ENCODE results near the gene PKLR. TPM values are rescaled to one million over a fixed set of nuclear protein-coding genes. Genes with fewer than 3 reads are reported as not detected.
"Not testable (repeated sequence)": the region's sequence is repeated elsewhere in the genome, so short reads cannot be mapped to it uniquely, and the experiment has no call there.

The PKLR gene
- polyA plus RNA-seq, 4 donors, result 6.3 to 11.7 (median 8.5) TPM

DNA sequence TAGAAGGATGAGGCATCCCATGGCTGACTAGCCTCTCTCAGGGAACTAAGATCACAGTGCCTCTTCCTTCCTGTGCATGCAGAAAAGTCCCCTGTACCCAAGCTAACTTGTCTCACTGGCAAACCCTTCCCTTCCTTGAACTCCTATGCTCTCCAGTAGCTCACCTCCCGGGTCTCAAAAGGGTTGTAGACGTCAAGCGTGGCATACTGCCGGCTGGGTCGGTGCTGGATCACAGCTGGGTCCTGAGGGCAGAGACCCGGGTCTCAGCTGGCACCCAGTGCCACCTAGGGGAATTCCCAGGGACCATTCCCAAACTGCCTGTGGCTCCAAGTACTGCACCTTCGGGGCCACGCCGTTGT lies 39.8 kb downstream of the PKLR start:
- DNase-seq (ENCODE audit: low read depth in 4 of 4, low spot score in 3 of 4), result no peak

DNA sequence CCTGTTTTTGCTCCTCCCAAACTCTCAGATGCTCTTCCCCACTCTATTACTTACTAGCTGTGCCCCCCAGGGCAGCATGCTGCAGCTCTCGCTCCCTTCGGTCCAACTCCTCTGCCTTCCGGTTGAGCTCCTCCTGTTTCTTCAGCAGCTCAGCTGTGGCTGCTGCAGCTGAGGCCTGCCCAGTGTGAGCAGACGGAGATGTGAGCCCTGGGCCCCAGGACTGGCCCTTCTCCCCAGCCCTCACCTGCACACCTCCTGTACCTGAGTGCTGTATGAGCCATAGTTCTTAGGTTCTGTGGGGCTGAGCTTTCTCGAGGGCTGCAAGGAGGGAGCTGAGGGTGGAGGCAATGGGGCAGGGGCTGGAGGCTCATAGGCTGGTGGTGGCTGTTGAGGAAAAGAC lies 41.0 kb downstream of the PKLR start:
- DNase-seq (ENCODE audit: low read depth in 4 of 4, low spot score in 3 of 4), result no peak

DNA sequence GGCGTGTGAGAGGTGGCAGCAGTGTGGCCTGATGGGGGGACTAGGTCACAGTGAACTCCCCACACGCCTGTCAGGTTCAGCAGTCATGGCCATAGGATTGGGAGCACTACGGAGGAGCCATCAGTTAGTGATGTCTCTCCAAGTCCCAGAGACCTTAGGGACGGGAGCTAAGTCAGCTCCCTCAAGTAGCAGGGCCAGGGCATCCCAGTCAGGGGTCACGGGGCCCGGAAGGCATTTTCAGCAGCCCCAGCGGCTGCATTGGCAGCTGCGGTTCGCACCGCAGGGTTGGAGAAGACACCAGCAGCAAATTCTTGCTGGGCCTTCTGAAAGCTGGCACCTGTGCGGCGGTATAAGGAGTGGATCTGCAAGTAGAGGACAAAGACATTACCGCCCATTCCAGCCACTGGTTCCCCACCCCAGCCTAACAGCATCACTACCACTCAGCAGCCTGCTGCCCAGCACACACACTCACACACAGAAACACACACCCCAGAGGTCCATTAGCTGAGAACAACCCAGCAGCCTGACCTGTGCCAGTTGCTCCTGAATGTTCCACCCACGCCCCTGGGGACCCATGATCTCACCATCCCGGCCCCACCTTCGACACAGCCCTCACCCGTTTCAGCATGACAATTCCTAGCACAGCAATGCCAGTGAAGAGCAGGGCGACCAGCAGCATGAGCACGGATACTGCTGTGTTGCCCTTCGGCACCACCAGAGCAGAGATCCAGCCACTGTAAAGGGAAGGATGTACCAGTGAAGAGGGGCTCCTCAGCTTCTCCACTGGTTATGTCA lies 45.0 kb downstream of the PKLR start:
- DNase-seq (ENCODE audit: low read depth in 4 of 4, low spot score in 3 of 4), result no peak

DNA sequence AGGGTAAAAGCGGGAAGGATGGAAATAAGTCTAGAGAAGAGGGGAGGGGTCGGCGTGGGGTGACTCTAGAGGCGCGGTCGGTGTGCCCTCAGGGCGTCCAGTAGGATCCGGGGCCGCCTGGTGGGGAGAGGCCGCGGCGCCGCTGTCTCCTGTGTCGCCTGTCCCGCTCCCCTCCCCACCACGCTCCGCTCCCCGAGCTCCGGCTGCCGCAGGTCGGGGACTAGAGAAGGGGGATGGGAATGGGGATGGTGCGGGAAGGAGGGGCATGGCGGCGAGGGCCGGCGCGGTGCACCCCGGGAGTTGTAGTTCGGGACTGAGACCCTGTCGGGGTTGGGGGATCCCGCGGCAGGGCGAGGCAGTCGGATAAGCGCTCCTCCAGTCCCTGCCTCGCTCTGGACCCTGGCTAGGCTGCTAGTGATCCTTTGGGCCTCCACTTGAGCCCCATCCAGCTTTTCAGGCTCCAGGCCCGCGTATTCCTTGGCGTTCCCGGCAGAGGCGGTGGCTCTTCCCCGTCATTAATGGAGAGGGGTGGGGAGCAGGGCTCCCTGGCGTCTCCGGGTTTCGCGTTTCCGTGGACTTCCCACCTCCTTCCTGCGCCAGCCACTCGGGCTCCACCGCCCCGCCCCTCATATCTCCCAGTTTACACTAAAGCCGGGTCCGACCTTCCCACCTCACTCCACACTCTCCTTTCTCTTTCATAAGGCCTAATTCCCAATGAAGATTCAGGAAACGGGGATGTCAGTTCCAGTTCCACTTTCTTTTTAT lies 45.8 kb downstream of the PKLR start, which contains the start of gene ENTREP3:
Gene ENTREP3 (minus strand): TSS at position 241 of the 765 bp plus-strand sequence. CDS start 606 bp downstream, outside the sequence.
- peak in 2 of 4 donors; percentile 74 to 79 for DNase-seq (ENCODE audit: low read depth in 4 of 4, low spot score in 3 of 4)

DNA sequence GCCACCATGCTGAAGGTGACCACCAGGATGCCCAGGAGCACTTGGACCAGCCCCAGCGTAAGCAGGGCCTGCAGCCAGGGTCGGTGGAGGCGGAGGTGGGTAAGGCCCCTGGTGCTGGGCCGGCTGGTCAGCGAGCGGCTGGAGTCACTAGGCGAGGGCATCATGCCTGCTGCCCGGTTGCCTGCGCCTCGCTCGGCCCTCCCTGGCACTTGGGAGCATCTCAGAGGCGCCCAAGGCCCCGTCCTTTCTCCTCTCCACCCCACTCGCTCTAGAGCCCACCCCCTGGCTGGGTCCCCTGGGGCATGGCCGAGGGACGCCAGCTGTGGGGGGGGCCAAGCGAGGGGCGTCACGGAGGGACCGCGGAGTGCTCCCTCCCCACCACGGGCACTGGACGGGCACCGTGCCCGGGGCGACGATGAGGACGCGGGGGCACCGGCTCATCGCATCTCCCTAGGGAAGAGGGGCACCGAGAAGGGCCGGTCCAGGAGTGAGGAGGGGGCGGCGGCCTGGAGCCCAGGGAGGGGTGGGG lies 46.5 kb downstream of the PKLR start:
- DNase-seq (ENCODE audit: low read depth in 4 of 4, low spot score in 3 of 4), result no peak

DNA sequence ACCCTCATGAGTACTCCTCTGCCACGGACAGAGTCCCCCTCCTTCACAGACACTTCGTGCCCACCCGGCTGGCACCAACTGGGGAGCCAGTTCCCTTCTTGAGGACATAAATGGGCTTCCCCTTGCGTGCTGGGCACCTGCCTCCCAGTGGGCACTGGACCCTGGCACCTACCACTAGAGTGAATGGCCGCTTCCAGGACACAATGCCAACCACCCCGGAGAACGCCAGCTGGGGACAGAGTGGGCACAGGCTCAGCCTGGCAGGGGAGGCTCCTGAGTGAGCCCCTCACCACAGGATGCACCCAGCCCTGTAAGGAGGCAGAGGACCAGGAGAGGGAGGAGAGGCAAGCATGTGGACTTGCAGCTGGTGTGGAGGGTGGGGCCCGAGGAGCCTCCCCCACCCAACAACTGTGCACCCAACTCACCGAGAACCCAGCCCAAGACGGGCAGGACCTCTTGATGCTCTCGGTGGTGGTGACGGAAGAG lies 47.0 kb downstream of the PKLR start:
- DNase-seq (ENCODE audit: low read depth in 4 of 4, low spot score in 3 of 4), result no peak

DNA sequence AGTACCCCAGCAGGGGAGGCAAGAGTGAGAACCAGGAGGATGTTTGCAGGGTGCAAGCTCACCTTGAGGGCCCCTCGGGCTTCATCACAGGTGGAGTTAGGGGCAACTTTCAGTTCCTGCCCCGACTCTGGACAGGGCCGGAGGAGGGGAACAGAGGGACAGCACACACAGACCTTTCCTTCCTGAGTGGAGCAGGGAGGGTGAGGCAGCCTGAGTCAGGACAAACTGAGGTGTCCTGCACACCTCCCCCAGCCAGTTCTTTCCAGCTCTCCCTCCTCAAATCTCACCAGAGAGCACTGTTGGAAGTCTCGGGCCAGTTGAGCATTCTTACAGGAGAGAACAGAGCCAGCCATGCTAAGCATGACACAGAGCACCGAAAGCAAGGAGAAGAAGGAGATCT lies 47.4 kb downstream of the PKLR start:
- DNase-seq (ENCODE audit: low read depth in 4 of 4, low spot score in 3 of 4), result no peak

DNA sequence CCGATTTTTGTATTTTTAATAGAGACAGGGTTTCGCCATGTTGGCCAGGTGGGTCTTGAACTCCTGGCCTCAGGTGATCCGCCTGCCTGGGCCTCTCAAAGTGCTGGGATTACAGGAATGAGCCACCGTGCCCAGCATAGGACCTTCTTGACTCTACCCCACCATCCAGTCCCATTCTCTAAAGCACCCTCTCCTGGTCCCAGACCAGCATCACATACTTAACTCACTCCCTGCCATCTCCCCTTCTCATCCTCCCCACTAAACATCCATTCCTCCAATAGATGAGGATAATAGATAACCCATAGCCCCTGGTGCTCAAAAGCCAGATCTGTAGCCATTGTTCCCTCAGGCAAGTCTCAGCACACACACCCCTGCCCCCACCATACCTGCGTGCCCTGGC lies 48.0 kb downstream of the PKLR start:
- no peak for DNase-seq (ENCODE audit: low read depth in 4 of 4, low spot score in 3 of 4)

DNA sequence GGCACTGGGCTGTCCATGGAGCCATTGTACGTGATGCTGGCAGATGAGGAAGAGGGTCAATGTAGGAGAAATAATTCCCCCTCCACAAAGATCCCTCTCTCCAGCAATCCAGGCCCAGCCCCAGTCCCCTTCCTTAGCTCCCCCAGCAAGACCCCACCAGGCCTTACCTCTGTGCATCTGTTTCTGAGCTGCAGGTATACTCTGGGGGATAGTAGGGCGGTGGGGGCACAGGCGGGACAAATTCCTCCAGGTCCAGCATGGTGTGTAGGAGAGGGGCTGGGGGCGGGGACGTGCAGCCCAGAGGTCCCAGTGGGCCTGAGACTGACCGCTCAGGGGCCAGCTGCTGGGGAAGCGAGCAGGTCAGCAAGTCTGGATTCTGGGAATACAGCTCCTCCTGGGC lies 49.7 kb downstream of the PKLR start:
- DNase-seq (ENCODE audit: low read depth in 4 of 4, low spot score in 3 of 4), result no peak

DNA sequence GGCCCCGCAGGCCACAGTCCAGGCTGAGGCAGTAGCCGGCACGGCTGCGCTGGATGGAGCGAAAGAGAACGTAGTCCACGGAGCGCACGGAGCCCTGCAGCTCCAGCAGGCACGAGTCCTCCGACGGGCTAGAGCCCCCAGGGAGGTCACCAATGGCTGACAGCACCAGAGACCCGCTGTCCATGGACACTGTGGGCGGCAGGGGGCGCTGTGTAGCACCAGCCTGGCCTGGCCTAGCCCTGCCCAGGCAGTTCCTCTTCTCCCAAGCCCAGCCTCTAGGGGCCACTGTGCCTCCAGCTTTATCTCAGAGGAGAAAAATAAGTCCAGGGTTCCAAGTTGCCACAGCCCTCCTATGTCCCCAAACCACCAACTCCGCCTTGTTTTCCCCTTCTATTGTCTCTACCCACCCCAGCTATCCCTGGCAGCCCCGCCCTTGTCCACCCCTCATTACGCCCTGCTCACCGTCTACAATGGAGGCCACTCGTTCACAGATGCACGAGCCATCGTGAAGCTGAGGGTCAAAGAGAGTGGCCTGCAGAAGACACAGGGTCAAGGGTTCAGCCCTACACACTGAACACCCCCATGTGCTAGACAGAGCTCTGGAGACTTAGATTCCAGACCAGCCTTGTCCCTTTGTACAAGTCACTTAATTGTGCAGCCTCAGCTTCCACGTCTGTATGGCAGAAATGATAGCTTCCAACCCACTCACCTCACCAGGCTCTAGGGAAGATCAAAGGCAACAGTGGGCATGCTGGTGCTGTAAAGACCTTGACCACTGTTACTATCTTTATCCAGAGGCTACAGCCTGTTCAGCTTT lies 50.4 kb downstream of the PKLR start:
- peak; percentile 87 to 92 (median 89) for DNase-seq (ENCODE audit: low read depth in 4 of 4, low spot score in 3 of 4)

DNA sequence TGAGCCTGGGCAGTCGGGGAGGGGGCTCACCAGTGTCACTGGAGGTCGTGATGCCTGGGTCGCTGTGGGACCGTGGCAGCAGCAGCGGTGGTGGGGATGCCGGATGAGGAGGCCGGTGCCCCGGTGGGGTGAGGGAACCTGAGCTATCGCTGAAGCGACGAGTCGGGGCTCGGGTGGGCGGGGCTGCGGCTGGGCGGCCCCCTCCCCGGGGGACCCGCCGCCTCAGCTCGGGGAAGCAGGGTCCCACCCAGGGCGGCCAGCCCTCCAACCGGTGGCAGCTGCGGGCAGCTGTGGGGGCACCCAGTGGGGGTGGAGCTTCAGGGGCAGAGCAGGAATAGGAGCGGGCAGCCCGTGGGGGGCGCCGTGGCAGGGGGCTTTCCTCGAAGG lies 51.0 kb downstream of the PKLR start:
- DNase-seq (ENCODE audit: low read depth in 4 of 4, low spot score in 3 of 4), result no peak

DNA sequence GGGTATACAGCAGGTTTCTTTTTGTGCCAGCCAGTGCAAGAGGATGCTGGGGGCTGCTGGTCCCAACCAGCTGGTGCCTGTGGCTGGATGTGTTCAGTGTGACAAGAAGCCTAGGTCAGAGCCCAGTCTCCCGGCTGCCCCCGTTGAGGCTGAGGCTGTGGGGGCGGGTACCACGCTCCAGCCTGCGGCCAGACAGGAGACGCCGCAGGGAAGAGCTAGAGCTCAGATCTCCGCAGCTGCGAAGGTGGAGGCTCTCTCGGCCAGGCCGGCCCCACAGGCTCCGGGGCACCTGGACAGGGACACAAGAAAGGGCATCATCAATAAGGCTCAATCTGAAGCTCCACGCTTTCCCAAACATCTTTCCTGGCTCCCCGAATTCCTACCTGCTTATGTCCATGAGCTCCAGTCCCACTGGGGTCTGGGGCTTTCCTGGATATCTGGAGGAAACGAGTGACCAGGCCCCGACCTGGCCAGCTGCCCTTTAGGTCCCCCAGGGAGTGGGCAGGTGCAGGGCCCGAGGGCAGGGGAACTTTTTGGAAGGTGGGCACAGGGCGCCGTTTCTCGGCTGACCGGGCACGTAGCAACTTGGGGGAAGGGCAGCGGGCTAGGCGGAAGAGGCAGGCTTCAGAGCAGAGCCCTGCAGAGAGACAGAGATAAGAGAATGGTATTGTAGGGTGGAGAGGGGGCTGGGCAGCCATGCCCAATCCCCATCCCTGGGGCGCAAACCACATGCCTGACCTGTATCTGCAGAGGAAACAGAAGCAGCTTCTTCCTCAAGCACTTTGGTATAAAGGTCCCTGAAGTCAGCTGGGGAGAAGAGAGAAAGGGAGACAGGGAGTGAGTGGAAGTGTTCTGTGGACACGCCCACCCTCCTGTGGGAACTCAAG lies 53.3 kb downstream of the PKLR start:
- no peak for DNase-seq (ENCODE audit: low read depth in 4 of 4, low spot score in 3 of 4)

DNA sequence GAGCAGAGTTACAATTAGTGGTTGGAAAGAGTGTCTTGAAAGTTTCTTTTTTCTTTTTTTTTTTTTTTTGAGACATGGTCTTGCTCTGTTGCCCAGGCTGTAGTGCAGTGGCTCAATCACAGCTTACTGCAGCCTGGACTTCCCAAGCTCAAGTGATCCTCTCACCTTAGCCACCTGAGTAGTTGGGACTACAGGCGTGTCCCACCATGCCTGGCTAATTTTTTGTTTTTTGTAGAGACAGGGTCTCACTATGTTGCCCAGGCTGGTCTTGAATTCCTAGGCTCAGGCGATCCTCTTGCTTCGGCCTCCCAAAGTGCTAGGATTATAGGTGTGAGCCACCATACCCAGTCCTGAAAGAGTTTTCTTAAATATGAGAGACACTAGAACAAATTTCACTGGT lies 54.4 kb downstream of the PKLR start:
- not testable (repeated sequence) for DNase-seq (ENCODE audit: low read depth in 4 of 4, low spot score in 3 of 4)

DNA sequence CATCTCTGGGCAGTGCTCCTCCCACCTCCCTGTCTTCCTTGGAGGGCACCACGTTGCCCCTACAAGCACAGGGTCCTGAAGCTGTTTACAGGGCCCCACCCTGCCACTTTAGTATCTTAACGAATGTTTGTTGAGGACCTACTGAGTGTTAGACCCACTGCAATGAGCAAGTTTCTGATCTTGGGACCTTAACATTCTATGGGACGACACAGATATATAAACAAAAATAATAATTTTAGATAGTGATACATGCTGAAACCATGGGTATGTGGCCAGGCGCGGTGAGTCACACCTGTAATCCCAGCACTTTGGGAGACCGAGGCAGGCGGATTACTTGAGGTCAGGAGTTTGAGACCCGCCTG lies 56.1 kb downstream of the PKLR start:
- no peak for DNase-seq (ENCODE audit: low read depth in 4 of 4, low spot score in 3 of 4)

DNA sequence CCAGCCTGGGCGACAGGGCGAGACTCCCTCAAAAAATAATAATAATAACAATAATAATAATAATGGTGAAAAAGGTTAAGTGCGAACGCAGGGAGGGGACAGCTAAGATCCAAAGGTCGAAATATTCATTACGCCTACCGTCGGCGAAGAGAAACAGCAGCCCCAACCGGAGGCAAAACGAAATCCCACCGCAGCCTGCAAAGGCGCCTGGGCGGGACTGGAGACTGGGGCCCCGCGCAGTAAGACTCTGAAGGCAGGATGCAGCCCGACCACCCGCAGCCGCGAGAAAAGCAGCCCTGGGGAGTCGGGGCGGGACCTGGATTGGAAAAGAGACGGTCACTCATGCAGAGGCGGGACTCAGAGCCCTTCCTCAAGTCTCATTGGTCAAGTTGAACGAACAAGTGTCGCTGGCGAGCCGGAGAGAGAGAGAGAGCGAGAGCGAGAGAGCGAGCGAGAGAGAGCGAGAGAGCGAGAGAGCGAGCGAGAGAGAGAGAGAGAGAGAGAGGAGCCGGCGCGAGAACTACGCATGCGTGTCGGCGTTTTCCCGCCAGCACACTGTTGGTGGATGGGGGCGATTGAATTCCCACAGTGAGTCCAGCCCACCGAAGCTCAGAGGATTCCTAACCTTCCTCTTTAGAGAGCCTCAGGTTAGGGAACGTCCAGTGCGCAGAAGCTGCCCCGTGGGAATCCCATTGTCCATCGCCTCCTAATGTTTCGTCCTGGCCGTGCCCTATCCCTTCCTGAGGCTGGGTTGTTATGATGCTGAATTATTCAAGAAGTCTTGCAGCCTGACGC lies 56.7 kb downstream of the PKLR start:
- peak; percentile 92 to 99 (median 98) for DNase-seq (ENCODE audit: low read depth in 4 of 4, low spot score in 3 of 4)

DNA sequence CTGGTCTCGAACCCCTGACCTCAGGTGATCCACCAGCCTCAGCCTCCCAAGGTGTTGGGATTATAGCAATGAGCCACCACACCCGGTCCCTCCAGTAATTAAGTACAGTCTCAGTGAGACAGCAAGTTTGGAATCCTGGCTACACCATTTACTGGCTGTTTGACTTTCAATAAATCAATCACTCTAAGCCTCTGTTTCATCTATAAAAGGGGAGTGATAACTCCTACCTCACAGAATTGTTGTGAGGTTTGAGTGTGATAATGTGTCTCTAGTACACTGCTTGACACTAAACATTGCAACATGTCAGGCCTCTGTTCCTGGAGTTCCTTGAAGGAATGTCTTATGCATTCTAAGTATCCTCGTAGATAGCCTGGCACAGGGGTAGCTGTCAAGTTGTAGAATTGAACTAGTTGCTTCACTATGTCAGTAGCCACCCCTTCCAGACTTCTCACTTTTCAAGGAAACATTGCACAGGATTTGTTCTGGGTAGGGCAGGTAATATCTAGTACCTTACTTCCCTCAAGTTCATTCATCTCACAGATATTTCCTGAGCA lies 58.4 kb downstream of the PKLR start:
- DNase-seq (ENCODE audit: low read depth in 4 of 4, low spot score in 3 of 4), result no peak

DNA sequence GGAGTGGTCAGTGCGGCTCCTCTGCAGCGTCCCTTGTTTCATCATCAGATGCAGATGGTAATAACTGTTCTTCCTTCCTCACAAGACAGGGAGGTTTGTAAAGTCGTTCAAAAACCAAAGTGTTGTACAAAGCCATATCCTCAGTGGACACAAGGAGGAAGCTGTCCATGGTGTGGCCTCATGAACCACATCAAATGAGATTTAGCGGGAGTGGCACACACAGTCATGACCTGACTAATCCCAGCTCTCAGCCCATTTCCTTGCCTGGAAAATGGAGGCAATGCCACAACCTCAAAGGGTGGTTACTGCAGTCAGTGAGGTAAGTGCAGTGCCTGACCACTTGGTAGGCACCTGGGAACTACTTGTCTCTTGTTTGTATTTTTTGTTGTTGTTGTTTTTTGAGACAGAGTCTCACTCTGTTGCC lies 59.4 kb downstream of the PKLR start:
- no peak for DNase-seq (ENCODE audit: low read depth in 4 of 4, low spot score in 3 of 4)

DNA sequence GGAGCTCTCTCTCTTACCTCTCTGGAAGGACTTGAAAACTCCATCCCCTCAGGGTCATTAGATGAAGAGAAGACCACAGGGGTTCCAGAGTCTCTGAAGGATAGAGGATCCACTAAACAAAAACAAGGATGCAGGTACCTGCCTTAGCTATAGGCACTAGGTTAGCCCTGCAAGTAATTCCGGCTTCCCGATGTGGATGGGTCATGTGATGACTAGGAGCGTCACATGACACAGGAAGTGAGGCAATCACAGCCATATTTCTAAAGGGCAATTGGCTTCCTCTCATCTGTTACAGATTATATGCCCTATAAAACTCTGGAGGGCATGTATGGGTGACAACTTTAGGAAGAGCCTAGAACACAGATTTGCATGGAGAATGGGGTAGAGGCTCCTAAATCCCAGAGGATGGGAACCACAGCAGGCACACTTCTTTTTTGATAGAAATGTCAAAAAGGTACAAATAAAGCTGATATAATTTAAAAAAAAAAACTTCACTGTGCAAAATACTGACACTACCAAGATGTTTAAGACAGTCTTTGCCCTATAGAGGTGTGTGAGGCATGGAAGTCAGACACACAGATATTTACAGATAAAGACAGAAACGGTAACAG lies 60.1 kb downstream of the PKLR start:
- DNase-seq (ENCODE audit: low read depth in 4 of 4, low spot score in 3 of 4), result no peak

Data from right renal pelvis (tissue), 4 donors.